ENCODE data around the gene CCDC63.

The CCDC63 gene

DNA sequence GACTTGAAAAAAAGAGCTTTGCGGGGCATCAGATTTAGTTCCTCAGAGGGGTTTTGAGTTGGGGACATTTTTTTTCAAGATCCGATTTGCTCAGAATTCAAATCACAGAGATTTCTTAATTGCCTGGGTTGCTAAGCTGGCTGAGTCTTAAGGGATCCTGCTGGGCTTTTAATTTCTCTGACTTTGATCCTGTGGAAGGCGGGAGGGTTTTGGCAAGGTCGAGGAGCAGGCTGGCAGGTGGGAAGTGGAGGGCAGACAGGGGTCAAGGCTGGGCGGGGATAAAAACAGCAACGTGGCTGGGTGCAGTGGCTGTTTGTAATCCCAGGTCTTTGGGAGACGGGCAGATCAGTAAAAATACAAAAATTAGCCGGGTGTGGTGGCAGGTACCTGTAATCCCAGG lies 33.5 kb upstream of the CCDC63 start:
- TF ChIP-seq, protein P1, sequence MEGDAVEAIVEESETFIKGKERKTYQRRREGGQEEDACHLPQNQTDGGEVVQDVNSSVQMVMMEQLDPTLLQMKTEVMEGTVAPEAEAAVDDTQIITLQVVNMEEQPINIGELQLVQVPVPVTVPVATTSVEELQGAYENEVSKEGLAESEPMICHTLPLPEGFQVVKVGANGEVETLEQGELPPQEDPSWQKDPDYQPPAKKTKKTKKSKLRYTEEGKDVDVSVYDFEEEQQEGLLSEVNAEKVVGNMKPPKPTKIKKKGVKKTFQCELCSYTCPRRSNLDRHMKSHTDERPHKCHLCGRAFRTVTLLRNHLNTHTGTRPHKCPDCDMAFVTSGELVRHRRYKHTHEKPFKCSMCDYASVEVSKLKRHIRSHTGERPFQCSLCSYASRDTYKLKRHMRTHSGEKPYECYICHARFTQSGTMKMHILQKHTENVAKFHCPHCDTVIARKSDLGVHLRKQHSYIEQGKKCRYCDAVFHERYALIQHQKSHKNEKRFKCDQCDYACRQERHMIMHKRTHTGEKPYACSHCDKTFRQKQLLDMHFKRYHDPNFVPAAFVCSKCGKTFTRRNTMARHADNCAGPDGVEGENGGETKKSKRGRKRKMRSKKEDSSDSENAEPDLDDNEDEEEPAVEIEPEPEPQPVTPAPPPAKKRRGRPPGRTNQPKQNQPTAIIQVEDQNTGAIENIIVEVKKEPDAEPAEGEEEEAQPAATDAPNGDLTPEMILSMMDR (conservative IDR thresholded peaks at IDR 0.05; ENCODE audit: low read length): no peak
- no peak for DNase-seq (ENCODE audit: low read depth)
- H3K4me3 ChIP-seq (ENCODE audit: low read length): no peak overlapping the region

- H3K4me3 ChIP-seq (ENCODE audit: low read length): no peak overlapping the region
- DNase-seq (ENCODE audit: low read depth): no peak
- TF ChIP-seq, protein P1 (conservative IDR thresholded peaks at IDR 0.05; ENCODE audit: low read length): no peak
Measured at GRCh38 chr12:110813756-110814155, 33.0 kb upstream of the CCDC63 start.

DNA sequence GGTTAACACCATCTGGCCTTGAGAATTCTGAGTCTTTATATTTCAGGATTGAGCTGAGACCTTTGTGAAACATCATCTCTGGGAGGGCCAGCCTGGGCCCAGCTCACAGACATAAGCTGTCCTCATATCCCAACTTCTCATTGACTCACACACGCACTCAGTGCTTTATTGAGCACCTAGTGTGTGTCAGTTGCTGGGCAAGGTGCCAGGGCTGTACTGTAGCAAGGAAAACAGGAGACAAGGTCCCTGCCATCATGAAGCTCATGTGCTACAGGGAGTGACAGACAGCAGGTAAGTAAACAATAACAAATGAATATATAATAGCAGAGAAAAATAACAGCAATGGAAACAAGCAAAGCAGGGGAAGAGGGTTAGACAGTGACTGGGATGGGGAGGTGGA lies 30.5 kb upstream of the CCDC63 start:
- H3K4me3 ChIP-seq (ENCODE audit: low read length): no peak overlapping the region
- DNase-seq (ENCODE audit: low read depth): no peak
- TF ChIP-seq, protein P1 (conservative IDR thresholded peaks at IDR 0.05; ENCODE audit: low read length): no peak

DNA sequence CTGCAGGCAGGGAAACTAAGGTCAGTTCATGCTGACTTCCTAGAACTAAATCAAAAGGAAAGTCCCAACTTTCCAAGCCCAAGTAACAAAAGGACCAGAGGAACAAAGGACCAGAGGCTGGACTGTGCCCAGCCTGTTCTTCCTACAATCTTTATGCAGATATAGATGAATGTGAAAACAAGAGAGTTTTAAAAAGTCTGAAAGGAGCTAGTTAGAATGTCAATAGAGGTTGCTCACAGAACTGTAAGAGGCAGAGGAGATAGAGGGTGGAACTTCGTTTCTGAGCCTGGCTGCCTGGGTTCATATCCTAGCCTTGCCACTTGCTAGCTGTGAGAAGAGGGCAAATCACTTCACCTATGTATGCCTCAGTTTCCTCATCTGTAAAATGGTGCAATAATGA lies 30.0 kb upstream of the CCDC63 start:
- no peak for DNase-seq (ENCODE audit: low read depth)
- TF ChIP-seq, protein P1 (conservative IDR thresholded peaks at IDR 0.05; ENCODE audit: low read length): no peak
- H3K4me3 ChIP-seq (ENCODE audit: low read length): no peak overlapping the region

DNA sequence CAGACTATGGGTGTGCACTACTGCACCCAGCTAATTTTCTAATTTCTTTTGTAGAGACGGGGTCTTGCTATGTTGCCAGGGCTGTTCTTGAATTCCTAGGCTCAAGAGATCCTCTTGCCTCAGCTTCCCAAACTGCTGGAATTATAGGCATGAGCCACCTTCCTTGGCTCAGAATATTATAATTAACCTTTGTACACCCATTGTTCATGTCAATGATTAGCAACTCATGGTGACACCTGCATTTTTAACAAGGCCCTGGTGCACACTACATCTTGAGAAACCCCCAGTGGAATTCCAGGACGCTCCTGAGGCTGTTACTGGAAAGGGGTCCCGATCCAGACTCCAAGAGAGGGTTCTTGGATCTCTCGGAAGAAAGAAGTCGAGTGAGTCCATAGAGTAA lies 28.3 kb upstream of the CCDC63 start:
- TF ChIP-seq, protein P1 (conservative IDR thresholded peaks at IDR 0.05; ENCODE audit: low read length): no peak
- H3K4me3 ChIP-seq (ENCODE audit: low read length): no peak overlapping the region

GRCh38 chr12:110819150-110819549 lies 27.6 kb upstream of the CCDC63 start:
- H3K4me3 ChIP-seq (ENCODE audit: low read length): no peak overlapping the region
- DNase-seq (ENCODE audit: low read depth): no peak
- TF ChIP-seq, protein P1 (conservative IDR thresholded peaks at IDR 0.05; ENCODE audit: low read length): no peak

More for the DNA sequence above, 28.3 kb upstream of the CCDC63 start:
- DNase-seq (ENCODE audit: low read depth): no peak

- no peak for DNase-seq (ENCODE audit: low read depth)
- H3K4me3 ChIP-seq (ENCODE audit: low read length): no peak overlapping the region
- TF ChIP-seq, protein P1 (conservative IDR thresholded peaks at IDR 0.05; ENCODE audit: low read length): no peak
Measured at GRCh38 chr12:110819646-110820045, 27.1 kb upstream of the CCDC63 start.
